ENCODE measurements around the gene ARCN1. TPM values are rescaled to one million over a fixed set of nuclear protein-coding genes. Genes with fewer than 3 reads are reported as not detected.
A peak's percentile ranks its signal among the peaks of the same experiment; 100 is the strongest.

The ARCN1 gene
- total RNA-seq, 1 experiment from 2014 or later: 122 TPM

- TF ChIP-seq, protein P1, sequence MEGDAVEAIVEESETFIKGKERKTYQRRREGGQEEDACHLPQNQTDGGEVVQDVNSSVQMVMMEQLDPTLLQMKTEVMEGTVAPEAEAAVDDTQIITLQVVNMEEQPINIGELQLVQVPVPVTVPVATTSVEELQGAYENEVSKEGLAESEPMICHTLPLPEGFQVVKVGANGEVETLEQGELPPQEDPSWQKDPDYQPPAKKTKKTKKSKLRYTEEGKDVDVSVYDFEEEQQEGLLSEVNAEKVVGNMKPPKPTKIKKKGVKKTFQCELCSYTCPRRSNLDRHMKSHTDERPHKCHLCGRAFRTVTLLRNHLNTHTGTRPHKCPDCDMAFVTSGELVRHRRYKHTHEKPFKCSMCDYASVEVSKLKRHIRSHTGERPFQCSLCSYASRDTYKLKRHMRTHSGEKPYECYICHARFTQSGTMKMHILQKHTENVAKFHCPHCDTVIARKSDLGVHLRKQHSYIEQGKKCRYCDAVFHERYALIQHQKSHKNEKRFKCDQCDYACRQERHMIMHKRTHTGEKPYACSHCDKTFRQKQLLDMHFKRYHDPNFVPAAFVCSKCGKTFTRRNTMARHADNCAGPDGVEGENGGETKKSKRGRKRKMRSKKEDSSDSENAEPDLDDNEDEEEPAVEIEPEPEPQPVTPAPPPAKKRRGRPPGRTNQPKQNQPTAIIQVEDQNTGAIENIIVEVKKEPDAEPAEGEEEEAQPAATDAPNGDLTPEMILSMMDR (conservative IDR thresholded peaks at IDR 0.05; ENCODE audit: low read depth, low read length): no peak
- TF ChIP-seq EZH2phosphoT487 (IDR thresholded peaks at IDR 0.05; ENCODE audit: borderline replicate concordance, low read length) (no peak), EZH2 (IDR thresholded peaks at IDR 0.05; ENCODE audit: low read length, unreplicated experiment) (no peak)
Measured at GRCh38 chr11:118632577-118633318, 60.5 kb downstream of the ARCN1 start.

DNA sequence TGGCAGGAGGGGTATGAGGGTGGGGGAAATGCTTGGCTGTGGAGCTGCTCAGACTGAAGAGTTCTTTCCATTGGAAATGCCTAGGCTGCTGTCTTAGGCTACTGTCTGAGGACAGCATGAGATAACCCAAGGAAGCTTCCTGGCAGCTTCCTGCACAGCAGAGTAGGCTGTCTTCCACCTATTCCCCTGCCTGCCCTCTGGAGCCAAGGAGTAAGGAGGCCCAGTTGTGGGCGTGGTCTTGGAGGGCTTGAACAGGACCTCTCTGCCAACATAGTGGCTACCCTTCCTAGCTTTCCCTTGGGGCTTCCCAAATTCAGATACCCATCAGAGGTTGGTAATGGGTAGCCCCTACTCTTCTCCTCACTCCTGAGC is 61.1 kb downstream of the ARCN1 start:
- H3K9ac ChIP-seq (ENCODE audit: low read length): no peak overlapping the region
- H2AFZ ChIP-seq (ENCODE audit: low read length): no peak overlapping the region
- peaks cover 15% of the 10 kb centered on the region; the same call in 1 of the 2 replicates for H3K4me1 ChIP-seq (ENCODE audit: insufficient read depth, low read length)
- H3K36me3 ChIP-seq (ENCODE audit: low read depth, low read length): no peaks in the 10 kb centered on the region; the same call in 1 of the 2 replicates
- H3K27ac ChIP-seq (ENCODE audit: low read length): no peak overlapping the region
- H3K9me2 ChIP-seq (replicated peaks; ENCODE audit: low read length): no peaks in the 10 kb centered on the region
- H3K4me3 ChIP-seq (ENCODE audit: low read length): no peak overlapping the region
- ChIA-PET CTCF (no interaction called here), POLR2A (ENCODE audit: unreplicated experiment) (interaction anchor here (0.7 kb wide), 1 partner anchor 1488 kb away, joined by 6 read pairs; no protein-coding TSS in a partner anchor)
- ATAC-seq: no peak
- intact Hi-C loops (cut with micrococcal nuclease): no loop called here
- no TSS peak for BruUV-seq (replicated peaks)
- H4K20me1 ChIP-seq (ENCODE audit: low read length): no peaks in the 10 kb centered on the region
- TF ChIP-seq, protein P1 (conservative IDR thresholded peaks at IDR 0.05; ENCODE audit: low read depth, low read length): no peak
- TF ChIP-seq EZH2phosphoT487 (IDR thresholded peaks at IDR 0.05; ENCODE audit: borderline replicate concordance, low read length) (no peak), EZH2 (IDR thresholded peaks at IDR 0.05; ENCODE audit: low read length, unreplicated experiment) (no peak)
- H3K9me3 ChIP-seq (ENCODE audit: low read length): no peaks in the 10 kb centered on the region
- H3K79me2 ChIP-seq (ENCODE audit: low read length): no peaks in the 10 kb centered on the region
- no peak overlapping the region for H3K4me2 ChIP-seq (ENCODE audit: low read length)
- H3F3A ChIP-seq (ENCODE audit: low read length, unreplicated experiment): no peaks in the 10 kb centered on the region
- H3K27me3 ChIP-seq (ENCODE audit: low read length): no peaks in the 10 kb centered on the region
- no peak for DNase-seq

More at GRCh38 chr11:118632577-118633318, 60.5 kb downstream of the ARCN1 start:
- peaks cover 15% of the 10 kb centered on the region; the same call in 1 of the 2 replicates for H3K4me1 ChIP-seq (ENCODE audit: insufficient read depth, low read length)
- ChIA-PET POLR2A (ENCODE audit: unreplicated experiment) (interaction anchor here (0.7 kb wide), 1 partner anchor 1488 kb away, joined by 6 read pairs; no protein-coding TSS in a partner anchor), CTCF (no interaction called here)
- no TSS peak for BruUV-seq (replicated peaks)
- no peak overlapping the region for H2AFZ ChIP-seq (ENCODE audit: low read length)
- no peak for DNase-seq
- H3K36me3 ChIP-seq (ENCODE audit: low read depth, low read length): no peaks in the 10 kb centered on the region; the same call in 1 of the 2 replicates
- no peak overlapping the region for H3K9ac ChIP-seq (ENCODE audit: low read length)
- no peaks in the 10 kb centered on the region for H3K9me3 ChIP-seq (ENCODE audit: low read length)
- H3K27ac ChIP-seq (ENCODE audit: low read length): no peak overlapping the region
- no peaks in the 10 kb centered on the region for H3K27me3 ChIP-seq (ENCODE audit: low read length)
- H3F3A ChIP-seq (ENCODE audit: low read length, unreplicated experiment): no peaks in the 10 kb centered on the region
- intact Hi-C loops (cut with micrococcal nuclease): no loop called here
- no peaks in the 10 kb centered on the region for H3K79me2 ChIP-seq (ENCODE audit: low read length)
- no peaks in the 10 kb centered on the region for H3K9me2 ChIP-seq (replicated peaks; ENCODE audit: low read length)
- no peak for ATAC-seq
- H3K4me3 ChIP-seq (ENCODE audit: low read length): no peak overlapping the region
- no peak overlapping the region for H3K4me2 ChIP-seq (ENCODE audit: low read length)
- no peaks in the 10 kb centered on the region for H4K20me1 ChIP-seq (ENCODE audit: low read length)

DNA sequence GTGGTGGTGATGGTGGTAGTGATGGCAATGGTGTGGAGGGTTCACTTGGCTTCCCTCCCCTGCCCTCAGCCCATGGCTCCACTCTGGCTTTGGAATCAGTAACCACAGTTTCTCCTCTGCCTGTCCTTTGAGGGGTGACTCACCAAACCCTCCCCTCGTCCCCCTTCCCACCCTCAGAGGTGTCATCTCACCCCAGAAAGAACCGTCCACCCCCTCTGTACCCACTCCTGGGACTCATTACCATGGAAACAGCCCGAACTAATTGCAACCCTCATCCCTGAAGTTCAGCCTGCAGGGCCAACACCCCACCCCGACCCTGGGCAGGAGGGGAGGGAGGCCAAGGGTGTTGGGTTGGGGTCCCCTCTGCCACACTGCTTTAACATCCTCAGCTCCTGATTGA is 61.8 kb downstream of the ARCN1 start:
- Histone ChIP-seq H3K9me2 (replicated peaks; ENCODE audit: low read length) (no peaks in the 10 kb centered on the region), H3K4me3 (ENCODE audit: low read length) (peak overlapping the region; percentile 62; the same call in 1 of the 2 replicates), H3K27ac (ENCODE audit: low read length) (no peak overlapping the region), H3K9ac (ENCODE audit: low read length) (no peak overlapping the region), H3K9me3 (ENCODE audit: low read length) (no peaks in the 10 kb centered on the region), H3K79me2 (ENCODE audit: low read length) (no peaks in the 10 kb centered on the region), H3K4me1 (ENCODE audit: insufficient read depth, low read length) (peaks cover 15% of the 10 kb centered on the region; the same call in 1 of the 2 replicates), H3K4me2 (ENCODE audit: low read length) (peak overlapping the region; percentile 82), H4K20me1 (ENCODE audit: low read length) (no peaks in the 10 kb centered on the region), H3K27me3 (ENCODE audit: low read length) (no peaks in the 10 kb centered on the region), H2AFZ (ENCODE audit: low read length) (peak overlapping the region; percentile 71; the same call in 1 of the 2 replicates), H3K36me3 (ENCODE audit: low read depth, low read length) (no peaks in the 10 kb centered on the region), H3F3A (ENCODE audit: low read length, unreplicated experiment) (no peaks in the 10 kb centered on the region)
- no peak for TF ChIP-seq EZH2phosphoT487 (IDR thresholded peaks at IDR 0.05; ENCODE audit: borderline replicate concordance, low read length)
- TF ChIP-seq, protein P1 (conservative IDR thresholded peaks at IDR 0.05; ENCODE audit: low read depth, low read length): no peak
- no peak for TF ChIP-seq EZH2 (IDR thresholded peaks at IDR 0.05; ENCODE audit: low read length, unreplicated experiment)
- ATAC-seq (no peak), DNase-seq (no peak)
- no TSS peak for BruUV-seq (replicated peaks)
- CTCF ChIA-PET: interaction anchor here (0.9 kb wide), 1 partner anchor 25 kb away, joined by 3 read pairs; no protein-coding TSS in a partner anchor
- intact Hi-C loops (cut with micrococcal nuclease): loop anchor here (2.0 kb wide), 1 partner anchor 25 kb away; no protein-coding TSS in a partner anchor
- POLR2A ChIA-PET (ENCODE audit: unreplicated experiment): interaction anchor here (1.3 kb wide), 1 partner anchor 11 kb away, joined by 3 read pairs; no protein-coding TSS in a partner anchor
